ENCODE data around the gene FBXL12.

The FBXL12 gene

GRCh38 chr19:9785367-9786331, 33.2 kb downstream of the FBXL12 start (continued):
- TF ChIP-seq ZNF449 (tag by site-specific recombination; IDR thresholded peaks at IDR 0.05) (peak; percentile 93), ZBTB48 (tag by site-specific recombination; IDR thresholded peaks at IDR 0.05) (0 out of 2 replicates have a peak, but pooled peaks have one; percentile 18), INSM2 (tag by site-specific recombination; IDR thresholded peaks at IDR 0.05) (0 out of 2 replicates have a peak, but pooled peaks have one; percentile 34), SP3 (tag by site-specific recombination; IDR thresholded peaks at IDR 0.05) (peak; percentile 97), ZNF214 (tag by site-specific recombination; IDR thresholded peaks at IDR 0.05; ENCODE audit: borderline replicate concordance) (no peak), PRDM2 (tag by site-specific recombination; IDR thresholded peaks at IDR 0.05; ENCODE audit: borderline replicate concordance) (no peak), ZEB2 (tag by site-specific recombination; IDR thresholded peaks at IDR 0.05) (peak; percentile 93), ZSCAN5A (tag by site-specific recombination; IDR thresholded peaks at IDR 0.05) (0 out of 2 replicates have a peak, but pooled peaks have one; percentile 14), OSR2 (tag by site-specific recombination; IDR thresholded peaks at IDR 0.05) (peak; percentile 37; the same call in 1 of the 2 replicates), ZBTB26 (tag by site-specific recombination; optimal IDR thresholded peaks at IDR 0.05) (peak; percentile 29), SP7 (tag by site-specific recombination; IDR thresholded peaks at IDR 0.05) (peak; percentile 57; the same call in 1 of the 2 replicates), ZNF335 (tag by site-specific recombination; conservative IDR thresholded peaks at IDR 0.05) (peak; percentile 90), ZNF157 (tag by site-specific recombination; IDR thresholded peaks at IDR 0.05) (no peak), KLF8 (tag by site-specific recombination; IDR thresholded peaks at IDR 0.05) (peak; percentile 85; the same call in 1 of the 2 replicates), ZNF561 (tag by site-specific recombination; IDR thresholded peaks at IDR 0.05; ENCODE audit: borderline replicate concordance) (no peak), KLF10 (tag by site-specific recombination; IDR thresholded peaks at IDR 0.05) (peak; percentile 76), GLIS1 (tag by site-specific recombination; IDR thresholded peaks at IDR 0.05) (peak; percentile 55), ZFP3 (tag by site-specific recombination; IDR thresholded peaks at IDR 0.05; ENCODE audit: low read depth) (no peak), ZNF324 (tag by site-specific recombination; IDR thresholded peaks at IDR 0.05) (0 out of 2 replicates have a peak, but pooled peaks have one; percentile 32), SP2 (tag by site-specific recombination; IDR thresholded peaks at IDR 0.05) (peak; percentile 85), ZIC2 (tag by site-specific recombination; IDR thresholded peaks at IDR 0.05) (peak; percentile 61), ZNF521 (tag by site-specific recombination; IDR thresholded peaks at IDR 0.05) (no peak)
- TF ChIP-seq, protein P1, sequence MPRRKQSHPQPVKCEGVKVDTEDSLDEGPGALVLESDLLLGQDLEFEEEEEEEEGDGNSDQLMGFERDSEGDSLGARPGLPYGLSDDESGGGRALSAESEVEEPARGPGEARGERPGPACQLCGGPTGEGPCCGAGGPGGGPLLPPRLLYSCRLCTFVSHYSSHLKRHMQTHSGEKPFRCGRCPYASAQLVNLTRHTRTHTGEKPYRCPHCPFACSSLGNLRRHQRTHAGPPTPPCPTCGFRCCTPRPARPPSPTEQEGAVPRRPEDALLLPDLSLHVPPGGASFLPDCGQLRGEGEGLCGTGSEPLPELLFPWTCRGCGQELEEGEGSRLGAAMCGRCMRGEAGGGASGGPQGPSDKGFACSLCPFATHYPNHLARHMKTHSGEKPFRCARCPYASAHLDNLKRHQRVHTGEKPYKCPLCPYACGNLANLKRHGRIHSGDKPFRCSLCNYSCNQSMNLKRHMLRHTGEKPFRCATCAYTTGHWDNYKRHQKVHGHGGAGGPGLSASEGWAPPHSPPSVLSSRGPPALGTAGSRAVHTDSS (tag by site-specific recombination; IDR thresholded peaks at IDR 0.05) = no peak
